H9 (cell line): ENCODE results near the gene NCDN. TPM values are rescaled to one million over a fixed set of nuclear protein-coding genes. Genes with fewer than 3 reads are reported as not detected.

Experiments used
- DNase-seq: peaks from one replicate; pipeline ENCODE4 v3.0.0-alpha.2; 2017
- H2AFZ ChIP-seq: one replicate; pipeline ENCODE4 v1.6.1; 2013; ENCODE audit warnings: mild to moderate bottlenecking, low read length, control low read depth, moderate library complexity
- H2AK5ac ChIP-seq: 2 replicates; pipeline ENCODE4 v1.6.1; 2013; ENCODE audit warnings: low read length, control low read depth, mixed read lengths; ENCODE audit not compliant: insufficient read length
- H2BK120ac ChIP-seq: one replicate; pipeline ENCODE4 v1.6.1; 2013; ENCODE audit warnings: low read depth, mild to moderate bottlenecking, low read length, control low read depth, inconsistent platforms; ENCODE audit not compliant: poor library complexity, severe bottlenecking
- H2BK12ac ChIP-seq: 2 replicates; pipeline ENCODE4 v1.6.1; 2013; ENCODE audit warnings: low read length, control low read depth, mixed read lengths, low read depth; ENCODE audit not compliant: insufficient read length
- H2BK15ac ChIP-seq: 2 replicates; pipeline ENCODE4 v1.6.1; 2013; ENCODE audit warnings: low read depth, low read length, control low read depth
- H2BK20ac ChIP-seq: one replicate; pipeline ENCODE4 v1.6.1; 2013; ENCODE audit warnings: low read depth, mild to moderate bottlenecking, low read length, control low read depth, inconsistent platforms; ENCODE audit not compliant: poor library complexity, severe bottlenecking
- H2BK5ac ChIP-seq: 2 replicates; pipeline ENCODE4 v1.6.1; 2013; ENCODE audit warnings: low read length, control low read depth, mixed read lengths; ENCODE audit not compliant: insufficient read length
- H3K14ac ChIP-seq: 2 replicates; pipeline ENCODE4 v1.6.1; 2013; ENCODE audit warnings: low read length, control low read depth; ENCODE audit not compliant: insufficient read depth
- H3K18ac ChIP-seq: 2 replicates; pipeline ENCODE4 v1.6.1; 2013; ENCODE audit warnings: low read depth, mild to moderate bottlenecking, mixed read lengths, low read length, control low read depth; ENCODE audit not compliant: insufficient read length
- H3K23ac ChIP-seq: 2 replicates; pipeline ENCODE4 v1.6.1; 2013; ENCODE audit warnings: low read length, control low read depth, mixed read lengths, low read depth; ENCODE audit not compliant: insufficient read length
- H3K23me2 ChIP-seq: 2 replicates; pipeline ENCODE4 v1.6.1; 2013; ENCODE audit warnings: low read depth, mild to moderate bottlenecking, mixed read lengths, low read length, control low read depth; ENCODE audit not compliant: insufficient read length, poor library complexity, severe bottlenecking
- H3K27ac ChIP-seq: 2 replicates; pipeline ENCODE4 v1.5.1; 2013; ENCODE audit warnings: low read length, control low read depth, mixed read lengths, low read depth; ENCODE audit not compliant: insufficient read length
- H3K27me3 ChIP-seq: 2 replicates; pipeline ENCODE4 v1.6.1; 2013; ENCODE audit warnings: low read length, control low read depth, inconsistent platforms; ENCODE audit not compliant: insufficient read depth
- H3K4ac ChIP-seq: 2 replicates; pipeline ENCODE4 v1.6.1; 2013; ENCODE audit warnings: low read depth, mild to moderate bottlenecking, control low read depth, inconsistent platforms, low read length, moderate library complexity
- H3K4me1 ChIP-seq: 2 replicates; pipeline ENCODE4 v1.6.1; 2013; ENCODE audit warnings: low read length, control low read depth, inconsistent platforms; ENCODE audit not compliant: insufficient read depth
- H3K4me2 ChIP-seq: 2 replicates; pipeline ENCODE4 v1.6.1; 2013; ENCODE audit warnings: low read length, control low read depth, mixed read lengths; ENCODE audit not compliant: insufficient read length, insufficient read depth
- H3K56ac ChIP-seq: 2 replicates; pipeline ENCODE4 v1.6.1; 2013; ENCODE audit warnings: low read depth, mild to moderate bottlenecking, mixed read lengths, low read length, control low read depth; ENCODE audit not compliant: insufficient read length
- H3K79me1 ChIP-seq: 2 replicates; pipeline ENCODE4 v1.6.1; 2013; ENCODE audit warnings: low read depth, mild to moderate bottlenecking, moderate library complexity, low read length, control low read depth, inconsistent platforms; ENCODE audit not compliant: insufficient read depth, poor library complexity, severe bottlenecking
- H3K79me2 ChIP-seq: 2 replicates; pipeline ENCODE4 v1.6.1; 2013; ENCODE audit warnings: low read length, control low read depth, inconsistent platforms; ENCODE audit not compliant: insufficient read depth
- H3K9ac ChIP-seq: 2 replicates; pipeline ENCODE4 v1.6.1; 2013; ENCODE audit warnings: low read length, control low read depth, mixed read lengths; ENCODE audit not compliant: insufficient read length; ENCODE audit errors: extremely low read depth
- H3K9me3 ChIP-seq: one replicate; pipeline ENCODE4 v1.6.1; 2013; ENCODE audit warnings: low read depth, low read length, inconsistent platforms; ENCODE audit not compliant: control insufficient read depth
- H3T11ph ChIP-seq: one replicate; pipeline ENCODE4 v1.6.1; 2013; ENCODE audit warnings: mild to moderate bottlenecking, low read length, control low read depth, inconsistent platforms
- H4K20me1 ChIP-seq: one replicate; pipeline ENCODE4 v1.6.1; 2013; ENCODE audit not compliant: control insufficient read depth, insufficient read length, insufficient read depth
- H4K5ac ChIP-seq: 2 replicates; pipeline ENCODE4 v1.6.1; 2013; ENCODE audit warnings: low read depth, mild to moderate bottlenecking, mixed read lengths, low read length, control low read depth; ENCODE audit not compliant: insufficient read length
- H4K8ac ChIP-seq: replicated peaks from 2 replicates; pipeline ENCODE4 v1.6.1; 2013; ENCODE audit warnings: low read length, control low read depth, mixed read lengths, low read depth; ENCODE audit not compliant: insufficient read length
- H4K91ac ChIP-seq: 2 replicates; pipeline ENCODE4 v1.6.1; 2013; ENCODE audit warnings: low read depth, mild to moderate bottlenecking, moderate library complexity, mixed read lengths, low read length, control low read depth; ENCODE audit not compliant: insufficient read length
- H3K27ac Mint-ChIP-seq, 3 experiments: 2 replicates in 2 of 3; 3 replicates in 1 of 3; pipeline ENCODE4 v1.8.0; 2020 to 2021; ENCODE audit warnings: mixed read lengths in 3 of 3, mild to moderate bottlenecking in 1 of 3, moderate library complexity in 1 of 3
- H3K27me3 Mint-ChIP-seq: 2 replicates; pipeline ENCODE4 v1.8.0; 2021; ENCODE audit warnings: low read depth, mild to moderate bottlenecking, moderate library complexity, mixed read lengths
- H3K36me3 Mint-ChIP-seq, 3 experiments: 2 replicates in 2 of 3; 3 replicates in 1 of 3; pipeline ENCODE4 v1.8.0; 2020 to 2021; ENCODE audit warnings: low read depth in 3 of 3, mixed read lengths in 3 of 3; ENCODE audit not compliant: insufficient read depth in 1 of 3
- H3K4me1 Mint-ChIP-seq, 2 experiments: 2 replicates each; pipeline ENCODE4 v1.8.0; 2020; ENCODE audit warnings: mixed read lengths in 2 of 2
- H3K4me3 Mint-ChIP-seq, 2 experiments: 2 replicates in 1 of 2; 3 replicates in 1 of 2; pipeline ENCODE4 v1.8.0; 2020 to 2021; ENCODE audit warnings: mild to moderate bottlenecking in 2 of 2, mixed read lengths in 2 of 2, moderate library complexity in 1 of 2
- H3K9me3 Mint-ChIP-seq, 2 experiments: 2 replicates in 1 of 2; 3 replicates in 1 of 2; pipeline ENCODE4 v1.8.0; 2020; ENCODE audit warnings: mild to moderate bottlenecking in 2 of 2, mixed read lengths in 2 of 2, moderate library complexity in 1 of 2
- CTCF ChIP-seq: fragments of 200-600 bp; sonication (generic); conservative IDR thresholded peaks from 3 replicates; pipeline ENCODE4 v1.8.0; 2021; ENCODE audit warnings: antibody characterized with exemption, mild to moderate bottlenecking
- WGBS: extraction: QIAGEN DNeasy Blood & Tissue Kit; methylation state at CpG from one replicate; pipeline ENCODE4 v1.1.7; 2013; ENCODE audit warnings: missing lambda C conversion rate, low lambda C conversion rate, mixed read lengths; ENCODE audit not compliant: insufficient read length; ENCODE audit errors: extremely low coverage; 5-methylcytosine and 5-hydroxymethylcytosine counted together
- total RNA-seq: library from RNA; stranded (reverse); gene quantifications from 2 replicates; pipeline ENCODE4 v1.2.1, GENCODE V29; 2021

NCDN gene
- total RNA-seq, 1 experiment from 2014 or later, result 44.2 TPM

GRCh38 chr1:35592991-35593769 lies 35.6 kb downstream of the NCDN start:
- H3K4me1 Mint-ChIP-seq, result peaks cover 2 to 4% of the 10 kb centered on the region in 2 experiments
- Histone ChIP-seq H2AFZ (no peak overlapping the region), H3K4me2 (no peak overlapping the region), H3K27ac (no peak overlapping the region), H2BK20ac (no peak overlapping the region), H3K79me1 (no peaks in the 10 kb centered on the region), H3K18ac (no peak overlapping the region), H4K20me1 (peaks cover 2% of the 10 kb centered on the region), H4K91ac (no peak overlapping the region), H3K9me3 (no peaks in the 10 kb centered on the region), H3K79me2 (no peaks in the 10 kb centered on the region), H3K4ac (no peak overlapping the region), H2BK120ac (no peak overlapping the region), H3K23me2 (no peaks in the 10 kb centered on the region), H4K5ac (no peak overlapping the region), H3K14ac (no peak overlapping the region), H3K23ac (no peak overlapping the region), H2BK15ac (no peak overlapping the region), H3T11ph (no peak overlapping the region), H4K8ac (no peak overlapping the region), H2BK5ac (no peak overlapping the region), H2AK5ac (no peak overlapping the region), H3K56ac (no peak overlapping the region), H3K27me3 (no peaks in the 10 kb centered on the region), H3K4me1 (no peaks in the 10 kb centered on the region), H2BK12ac (no peak overlapping the region), H3K9ac (no peak overlapping the region)
- DNase-seq, result no peak
- no peak for TF ChIP-seq CTCF
- H3K4me3 Mint-ChIP-seq, result no peak overlapping the region
- no peak overlapping the region for H3K27ac Mint-ChIP-seq
- H3K36me3 Mint-ChIP-seq, result peaks cover 0 to 3% (median 0%) of the 10 kb centered on the region in 3 experiments; a peak in 2 of 7 replicates
- H3K27me3 Mint-ChIP-seq, result peaks cover 2% of the 10 kb centered on the region; the same call in 1 of the 2 replicates
- no CpG with 5 or more reads among the region's 8 CpGs for WGBS
- no peaks in the 10 kb centered on the region; a peak in 1 of 5 replicates for H3K9me3 Mint-ChIP-seq
